NB4 (cell line): ENCODE measurements around the gene ENTR1.

Experiments
- POLR2A ChIP-seq: IDR thresholded peaks from 2 replicates; pipeline ENCODE4 v1.6.1; 2011; ENCODE audit warnings: mild to moderate bottlenecking; ENCODE audit not compliant: insufficient read length; ENCODE audit errors: extremely low read depth
- TF ChIP-seq, protein P1 (sequence below): IDR thresholded peaks from one replicate; pipeline ENCODE4 v1.5.1; 2012; ENCODE audit warnings: low read depth, low read length

- TF ChIP-seq, protein P1, sequence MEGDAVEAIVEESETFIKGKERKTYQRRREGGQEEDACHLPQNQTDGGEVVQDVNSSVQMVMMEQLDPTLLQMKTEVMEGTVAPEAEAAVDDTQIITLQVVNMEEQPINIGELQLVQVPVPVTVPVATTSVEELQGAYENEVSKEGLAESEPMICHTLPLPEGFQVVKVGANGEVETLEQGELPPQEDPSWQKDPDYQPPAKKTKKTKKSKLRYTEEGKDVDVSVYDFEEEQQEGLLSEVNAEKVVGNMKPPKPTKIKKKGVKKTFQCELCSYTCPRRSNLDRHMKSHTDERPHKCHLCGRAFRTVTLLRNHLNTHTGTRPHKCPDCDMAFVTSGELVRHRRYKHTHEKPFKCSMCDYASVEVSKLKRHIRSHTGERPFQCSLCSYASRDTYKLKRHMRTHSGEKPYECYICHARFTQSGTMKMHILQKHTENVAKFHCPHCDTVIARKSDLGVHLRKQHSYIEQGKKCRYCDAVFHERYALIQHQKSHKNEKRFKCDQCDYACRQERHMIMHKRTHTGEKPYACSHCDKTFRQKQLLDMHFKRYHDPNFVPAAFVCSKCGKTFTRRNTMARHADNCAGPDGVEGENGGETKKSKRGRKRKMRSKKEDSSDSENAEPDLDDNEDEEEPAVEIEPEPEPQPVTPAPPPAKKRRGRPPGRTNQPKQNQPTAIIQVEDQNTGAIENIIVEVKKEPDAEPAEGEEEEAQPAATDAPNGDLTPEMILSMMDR = no peak
- TF ChIP-seq POLR2A = no peak
These were observed 2.5 kb upstream of the ENTR1 start for GRCh38 chr9:136412962-136413361.
